ENCODE results near the gene DHRS3. TPM values are rescaled to one million over a fixed set of nuclear protein-coding genes. Genes with fewer than 3 reads are reported as not detected.
A peak's percentile ranks its signal among the peaks of the same experiment; 100 is the strongest.
"Not testable (repeated sequence)": the region's sequence is repeated elsewhere in the genome, so short reads cannot be mapped to it uniquely, and the experiment has no call there.

The DHRS3 gene
- polyA plus RNA-seq, 3 donors, result 83.1 to 93.6 (median 83.7) TPM

GRCh38 chr1:12566484-12567287, 51.3 kb downstream of the DHRS3 start:
- no peak for DNase-seq (ENCODE audit: extremely low read depth in 1 of 11, low read depth in 9 of 11, low spot score in 4 of 11)

GRCh38 chr1:12565966-12566352, 52.1 kb downstream of the DHRS3 start:
- no peak for DNase-seq (ENCODE audit: extremely low read depth in 1 of 11, low read depth in 9 of 11, low spot score in 4 of 11)

- no peak for DNase-seq (ENCODE audit: extremely low read depth in 1 of 11, low read depth in 9 of 11, low spot score in 4 of 11)
Observed at GRCh38 chr1:12565094-12565965, 52.7 kb downstream of the DHRS3 start.

GRCh38 chr1:12564251-12564650, 53.8 kb downstream of the DHRS3 start:
- not testable (repeated sequence) for DNase-seq (ENCODE audit: extremely low read depth in 1 of 11, low read depth in 9 of 11, low spot score in 4 of 11)

DNA sequence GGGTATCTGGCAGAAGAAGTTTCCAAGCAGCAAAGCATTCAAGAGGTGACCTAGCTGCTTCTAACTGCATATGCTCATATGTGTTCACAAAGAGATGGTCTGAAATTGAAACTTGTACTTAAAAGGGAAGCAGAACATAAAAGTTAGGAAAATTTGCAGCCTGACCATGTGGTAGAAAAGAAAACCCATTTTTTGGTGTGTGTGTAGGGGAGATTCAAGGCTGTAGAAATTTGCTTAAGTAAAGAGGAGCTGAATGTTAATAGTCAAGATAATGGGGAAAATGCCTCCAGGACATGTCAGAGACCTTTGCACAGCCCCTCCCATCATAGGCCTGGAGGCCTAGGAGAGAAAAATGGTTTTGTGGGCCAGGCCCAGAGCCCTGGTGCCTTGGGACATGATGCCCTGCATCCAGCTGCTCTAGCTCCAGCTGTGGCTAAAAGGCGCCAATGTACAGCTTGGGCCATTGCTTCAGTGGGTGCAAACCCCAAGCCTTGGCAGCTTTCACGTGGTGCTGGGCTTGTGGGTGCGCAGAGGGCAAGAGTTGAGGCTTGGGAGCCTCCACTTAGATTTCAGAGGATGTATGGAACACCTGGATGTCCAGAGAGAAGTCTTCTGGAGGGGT, 54.9 kb downstream of the DHRS3 start:
- no peak for DNase-seq (ENCODE audit: extremely low read depth in 1 of 11, low read depth in 9 of 11, low spot score in 4 of 11)

GRCh38 chr1:12561121-12561520, 56.9 kb downstream of the DHRS3 start:
- no peak for DNase-seq (ENCODE audit: extremely low read depth in 1 of 11, low read depth in 9 of 11, low spot score in 4 of 11)

GRCh38 chr1:12556957-12557935, 60.8 kb downstream of the DHRS3 start:
- no peak for DNase-seq (ENCODE audit: extremely low read depth in 1 of 11, low read depth in 9 of 11, low spot score in 4 of 11)

GRCh38 chr1:12556368-12556930, 61.6 kb downstream of the DHRS3 start:
- peak in 6 of 11 donors; percentile 42 to 79 (median 68) for DNase-seq (ENCODE audit: extremely low read depth in 1 of 11, low read depth in 9 of 11, low spot score in 4 of 11)

GRCh38 chr1:12555411-12556367, 62.3 kb downstream of the DHRS3 start:
- DNase-seq (ENCODE audit: extremely low read depth in 1 of 11, low read depth in 9 of 11, low spot score in 4 of 11), result no peak

- no peak for DNase-seq (ENCODE audit: extremely low read depth in 1 of 11, low read depth in 9 of 11, low spot score in 4 of 11)
Observed at GRCh38 chr1:12554521-12555305, 63.3 kb downstream of the DHRS3 start.

GRCh38 chr1:12553963-12554362, 64.0 kb downstream of the DHRS3 start:
- no peak for DNase-seq (ENCODE audit: extremely low read depth in 1 of 11, low read depth in 9 of 11, low spot score in 4 of 11)

GRCh38 chr1:12552951-12553921, 64.8 kb downstream of the DHRS3 start:
- DNase-seq (ENCODE audit: extremely low read depth in 1 of 11, low read depth in 9 of 11, low spot score in 4 of 11), result no peak

- DNase-seq (ENCODE audit: extremely low read depth in 1 of 11, low read depth in 9 of 11, low spot score in 4 of 11), result no peak
Observed at GRCh38 chr1:12552111-12552888, 65.7 kb downstream of the DHRS3 start.

GRCh38 chr1:12551584-12551983, 66.4 kb downstream of the DHRS3 start:
- DNase-seq (ENCODE audit: extremely low read depth in 1 of 11, low read depth in 9 of 11, low spot score in 4 of 11), result no peak

All from renal cortex interstitium (tissue), 11 donors.